ENCODE data around the gene R3HCC1L.

The R3HCC1L gene

DNA sequence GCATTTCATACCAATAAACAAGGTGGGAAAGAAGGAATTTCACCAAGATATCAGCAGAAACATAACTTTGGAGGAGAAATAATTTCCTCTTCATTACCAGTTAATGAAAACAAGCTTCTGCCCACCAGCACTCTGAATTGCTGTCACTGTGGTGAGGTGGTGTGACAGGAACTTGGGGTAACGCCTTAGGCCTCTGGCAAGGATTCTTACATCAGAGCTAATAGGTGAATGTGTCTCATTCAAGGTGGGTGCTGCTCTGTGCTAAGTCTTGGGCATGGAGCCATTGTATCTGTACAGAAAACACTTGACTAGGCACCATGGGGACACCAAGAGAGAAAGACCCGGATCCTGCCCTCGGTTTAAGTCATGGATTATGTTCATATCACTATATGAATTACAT lies 141.9 kb downstream of the R3HCC1L start:
- no peak for DNase-seq (ENCODE audit: low read depth in 2 of 2)

DNA sequence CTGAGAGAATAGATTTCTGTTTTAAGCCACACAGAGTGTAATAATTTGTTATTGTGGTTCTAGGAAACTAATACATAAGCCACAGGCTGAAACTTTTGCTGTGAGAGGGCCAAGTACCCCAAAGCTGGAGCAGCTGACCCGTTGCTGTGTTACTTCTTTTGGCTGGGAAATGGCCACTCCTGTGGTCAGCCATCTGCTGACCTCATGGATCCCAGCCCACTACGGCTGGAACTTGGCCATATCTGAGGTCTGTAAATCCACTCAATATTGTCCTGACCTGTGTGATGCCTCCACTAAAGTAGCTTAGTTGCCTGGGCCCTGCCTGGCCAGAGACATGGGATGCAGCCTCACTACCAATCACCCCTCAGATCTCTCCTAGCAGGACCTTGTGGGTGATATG lies 151.0 kb downstream of the R3HCC1L start:
- DNase-seq (ENCODE audit: low read depth in 2 of 2) = no peak

DNA sequence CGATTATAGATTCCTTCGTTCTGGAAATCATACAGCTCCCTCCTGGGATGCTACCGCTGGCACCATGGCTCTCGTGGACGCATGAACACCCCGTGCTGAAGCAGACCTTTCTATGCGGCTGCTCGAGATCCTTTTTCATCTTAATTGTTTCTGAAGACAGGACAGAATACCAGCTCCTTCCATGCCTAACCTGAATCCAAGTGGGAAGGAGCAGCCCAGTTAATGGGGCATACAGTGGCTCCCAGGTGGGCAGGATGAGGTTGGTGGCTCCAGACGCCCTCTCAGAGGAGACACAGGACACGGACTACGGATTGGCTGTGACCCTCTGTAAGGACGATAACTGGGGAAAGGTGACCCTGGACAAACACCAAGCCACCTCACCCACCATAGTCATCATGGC lies 152.0 kb downstream of the R3HCC1L start:
- no peak for DNase-seq (ENCODE audit: low read depth in 2 of 2)

DNA sequence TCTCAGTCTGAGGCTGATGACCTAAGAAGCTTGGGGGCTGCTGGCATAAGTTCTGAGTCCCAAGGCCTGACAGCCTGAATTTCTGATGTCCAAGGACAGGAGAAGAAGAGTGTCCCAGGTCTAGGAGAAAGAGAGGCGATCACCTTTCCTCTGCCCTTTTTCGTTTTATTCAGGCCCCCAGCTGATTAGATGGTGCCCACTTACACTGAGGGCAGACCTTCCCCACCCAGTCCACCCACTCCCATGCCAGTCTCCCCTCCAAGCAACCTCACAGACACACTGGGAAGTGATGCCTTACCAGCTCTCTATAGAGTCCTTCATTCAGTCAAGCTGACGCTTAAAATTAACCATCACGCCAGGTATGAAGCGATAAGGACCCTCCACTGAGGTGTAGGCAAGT lies 152.9 kb downstream of the R3HCC1L start:
- DNase-seq (ENCODE audit: low read depth in 2 of 2) = no peak

- no peak for DNase-seq (ENCODE audit: low read depth in 2 of 2)
Measured at GRCh38 chr10:98289802-98290209, 155.3 kb downstream of the R3HCC1L start.

- DNase-seq (ENCODE audit: low read depth in 2 of 2) = no peak
Measured at GRCh38 chr10:98292971-98293370, 158.5 kb downstream of the R3HCC1L start.

- DNase-seq (ENCODE audit: low read depth in 2 of 2) = no peak
Measured at GRCh38 chr10:98293550-98294269, 159.3 kb downstream of the R3HCC1L start.

DNA sequence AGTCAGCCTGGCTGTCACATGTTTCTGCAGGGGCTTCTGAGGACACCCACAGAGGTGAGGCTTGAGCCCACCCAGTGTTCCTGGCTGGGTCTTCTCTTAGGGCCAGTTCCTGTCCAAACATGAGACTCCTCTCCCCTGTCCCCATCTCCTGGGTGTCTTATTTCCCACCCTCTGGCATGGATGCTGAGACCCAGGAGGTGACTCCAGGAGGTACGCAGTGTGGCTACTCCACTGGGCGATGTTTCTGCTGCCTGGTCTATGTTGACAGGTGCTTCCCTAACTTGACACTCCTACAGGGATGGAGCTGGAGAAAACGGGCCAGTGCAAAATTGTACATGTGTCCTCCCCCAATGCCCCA lies 159.8 kb downstream of the R3HCC1L start:
- no peak for DNase-seq (ENCODE audit: low read depth in 2 of 2)
